Endothelial cell of umbilical vein (primary cell): Measurements from ENCODE around the gene MCM9.

Experiments used
- EZH2 ChIP-seq: IDR thresholded peaks from 2 replicates; pipeline ENCODE4 v1.6.1; 2012; ENCODE audit warnings: borderline replicate concordance, low read depth, mild to moderate bottlenecking, moderate library complexity, low read length, inconsistent platforms; ENCODE audit not compliant: severe bottlenecking
- POLR2A ChIP-seq: IDR thresholded peaks from 2 replicates; pipeline ENCODE4 v1.6.1; 2012; ENCODE audit warnings: low read depth, mild to moderate bottlenecking, control low read depth, low read length
- POLR2AphosphoS5 ChIP-seq: IDR thresholded peaks from 2 replicates; pipeline ENCODE4 v1.6.1; 2012; ENCODE audit warnings: low read depth, mild to moderate bottlenecking, control low read depth, low read length, moderate library complexity; ENCODE audit not compliant: insufficient read depth

GRCh38 chr6:118800394-118801071 is 134.4 kb downstream of the MCM9 start:
- TF ChIP-seq POLR2AphosphoS5, result no peak
- no peak for TF ChIP-seq POLR2A
- no peak for TF ChIP-seq EZH2
